Measurements from ENCODE around the gene JSRP1.

JSRP1 gene

GRCh38 chr19:2246014-2246620 lies 10.1 kb downstream of the JSRP1 start:
- DNase-seq, result no peak

GRCh38 chr19:2245273-2245672 lies 10.9 kb downstream of the JSRP1 start:
- DNase-seq, result no peak

DNA sequence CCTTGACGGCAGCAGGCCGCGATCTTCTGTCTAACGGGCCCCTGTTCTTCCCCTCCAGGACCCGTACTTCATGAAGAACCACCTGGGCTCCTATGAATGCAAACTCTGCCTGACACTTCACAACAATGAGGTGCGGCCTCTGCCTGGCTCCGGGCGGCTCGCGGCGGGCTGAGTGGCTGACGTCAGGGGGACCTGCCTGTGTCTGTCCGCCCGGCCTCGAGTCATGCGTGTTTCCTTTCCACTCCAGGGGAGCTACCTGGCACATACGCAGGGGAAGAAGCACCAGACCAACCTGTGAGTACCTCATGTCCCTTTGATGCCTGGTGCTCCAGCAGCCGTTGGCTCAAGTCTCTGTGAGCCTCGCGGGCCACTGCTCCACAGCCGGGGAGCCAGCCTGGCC lies 11.7 kb downstream of the JSRP1 start:
- no peak for DNase-seq

GRCh38 chr19:2244125-2244411 lies 12.1 kb downstream of the JSRP1 start:
- DNase-seq, result no peak

- DNase-seq, result no peak
These were observed 12.7 kb downstream of the JSRP1 start for GRCh38 chr19:2243274-2244124.

GRCh38 chr19:2242816-2243215 lies 13.4 kb downstream of the JSRP1 start:
- no peak for DNase-seq

DNA sequence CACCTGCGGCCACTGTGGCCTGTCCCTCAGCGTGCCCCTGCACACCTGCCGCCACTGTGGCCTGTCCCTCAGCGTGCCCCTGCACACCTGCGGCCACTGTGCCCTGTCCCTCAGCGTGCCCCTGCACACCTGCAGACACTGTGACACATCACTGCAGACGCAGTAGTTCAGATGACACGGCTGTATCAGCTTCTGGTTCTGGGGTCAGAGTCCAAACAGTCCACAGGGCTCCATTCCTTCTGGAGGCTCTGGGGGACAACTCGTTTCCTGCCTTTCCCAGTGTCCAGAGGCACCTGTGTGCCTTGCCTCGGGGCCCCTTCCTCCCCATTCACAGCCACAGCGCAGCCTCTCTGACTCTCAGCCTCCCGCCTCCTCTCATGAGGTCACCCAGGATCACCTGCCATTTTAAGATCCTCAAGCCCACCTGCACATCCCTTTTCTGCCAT lies 14.1 kb downstream of the JSRP1 start:
- DNase-seq, result no peak

GRCh38 chr19:2240881-2241760 lies 15.1 kb downstream of the JSRP1 start:
- no peak for DNase-seq

- DNase-seq, result no peak
These were observed 16.1 kb downstream of the JSRP1 start for GRCh38 chr19:2239771-2240770.

GRCh38 chr19:2239173-2239572 lies 17.0 kb downstream of the JSRP1 start:
- no peak for DNase-seq

GRCh38 chr19:2237869-2238153 lies 18.4 kb downstream of the JSRP1 start:
- DNase-seq, result no peak

- DNase-seq, result no peak
These were observed 19.0 kb downstream of the JSRP1 start for GRCh38 chr19:2237051-2237868.

DNA sequence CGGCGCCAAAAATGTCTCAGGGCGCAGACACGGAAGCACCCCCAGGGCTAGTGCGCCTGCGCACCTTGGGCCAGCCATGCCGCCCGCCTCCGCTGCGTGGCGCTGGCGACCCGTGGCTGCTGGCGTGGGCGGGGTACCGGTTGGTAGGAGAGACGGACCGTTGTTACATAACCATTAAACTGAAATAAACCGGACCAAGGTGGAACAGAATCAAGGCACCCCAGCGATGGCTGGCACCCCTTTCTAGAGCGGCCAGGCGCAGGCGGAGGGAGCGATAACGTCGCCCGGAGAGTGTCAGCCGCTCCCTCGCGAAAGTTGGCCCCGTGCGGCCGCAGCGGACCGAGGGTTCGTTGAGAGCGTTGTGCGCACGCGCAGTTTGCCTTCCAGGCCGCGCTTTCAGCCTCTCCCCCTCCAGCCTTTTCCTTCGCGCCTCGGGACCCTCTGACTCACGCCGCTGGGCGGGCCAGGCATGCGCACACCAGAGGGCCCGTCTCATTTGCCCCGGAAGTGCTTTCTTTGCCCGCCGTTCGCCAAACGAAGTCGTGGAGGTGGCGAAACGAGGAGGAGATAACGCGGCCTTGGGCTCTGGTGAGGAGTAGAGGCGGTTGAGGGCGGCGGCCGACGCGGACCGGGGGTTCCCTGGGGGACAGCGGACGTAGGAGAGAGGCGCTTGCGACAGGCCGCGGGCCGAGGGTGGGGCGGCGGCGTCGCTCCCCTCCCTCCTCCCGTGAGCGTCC lies 19.7 kb downstream of the JSRP1 start, which contains the start of the genes PLEKHJ1 and SF3A2:
Gene PLEKHJ1, minus strand, starts transcription at position 16 of the 737 bp plus-strand sequence. CDS start 81 bp downstream, outside the sequence.
Gene SF3A2, plus strand, starts transcription at position 511 of the 737 bp plus-strand sequence. CDS start 6,595 bp downstream, outside the sequence.
- DNase-seq, result peak; percentile 99

GRCh38 chr19:2236064-2236313 lies 20.2 kb downstream of the JSRP1 start:
- no peak for DNase-seq

GRCh38 chr19:2235381-2236063 lies 20.7 kb downstream of the JSRP1 start:
- no peak for DNase-seq

GRCh38 chr19:2234996-2235380 lies 21.2 kb downstream of the JSRP1 start:
- DNase-seq, result no peak

GRCh38 chr19:2233601-2234280 lies 22.5 kb downstream of the JSRP1 start:
- DNase-seq, result no peak

- DNase-seq, result no peak
These were observed 23.7 kb downstream of the JSRP1 start for GRCh38 chr19:2232286-2233151.
